ENCODE measurements around the gene GSTO2. TPM values are rescaled to one million over a fixed set of nuclear protein-coding genes. Genes with fewer than 3 reads are reported as not detected.

Gene GSTO2
- total and polyA plus RNA-seq, 10 donors = 0.32 to 1.4 (median 0.91) TPM

- peak overlapping the region in 7 of 8 donors; percentile 5 to 100 (median 98) for H3K27ac ChIP-seq
Measured at GRCh38 chr10:104334965-104335650, 66.1 kb downstream of the GSTO2 start.

GRCh38 chr10:104336821-104337467 lies 68.0 kb downstream of the GSTO2 start:
- peak; percentile 29 for DNase-seq
- intact Hi-C loops (cut with DNase I; ENCODE audit: low total_unique reads) = no loop called here
- H3K27me3 ChIP-seq (replicated peaks in 1 of 7) = no peaks in the 10 kb centered on the region
- H3K9me3 ChIP-seq = no peaks in the 10 kb centered on the region
- H3K27ac ChIP-seq = peak overlapping the region; percentile 97 to 100 (median 98)
- H3K36me3 ChIP-seq = peaks cover 0 to 27% (median 0%) of the 10 kb centered on the region in 6 donors
- WGBS, 5 donors = 6 to 16% (median 12%) methylated on average over 12 of the region's 12 CpGs
- H3K4me1 ChIP-seq = peaks cover 40 to 78% (median 66%) of the 10 kb centered on the region in 6 donors
- H3K4me3 ChIP-seq = peak overlapping the region; percentile 76 to 97 (median 94)
- TF ChIP-seq POLR2AphosphoS5 (IDR thresholded peaks at IDR 0.05) = no peak
- no peak for TF ChIP-seq CTCF (IDR thresholded peaks at IDR 0.05 in 8 of 11, conservative IDR thresholded peaks at IDR 0.05 in 3 of 11)
- no peak for TF ChIP-seq POLR2A (IDR thresholded peaks at IDR 0.05)

More at GRCh38 chr10:104334965-104335650, 66.1 kb downstream of the GSTO2 start:
- no peaks in the 10 kb centered on the region for H3K27me3 ChIP-seq (replicated peaks in 1 of 7)
- TF ChIP-seq POLR2A (IDR thresholded peaks at IDR 0.05) = no peak
- TF ChIP-seq POLR2AphosphoS5 (IDR thresholded peaks at IDR 0.05) = no peak
- TF ChIP-seq CTCF (IDR thresholded peaks at IDR 0.05 in 8 of 11, conservative IDR thresholded peaks at IDR 0.05 in 3 of 11) = no peak
- peak overlapping the region in 1 of 8 donors; percentile 76 for H3K4me3 ChIP-seq
- H3K36me3 ChIP-seq = peaks cover 0 to 37% (median 0%) of the 10 kb centered on the region in 6 donors
- H3K9me3 ChIP-seq = no peaks in the 10 kb centered on the region
- H3K4me1 ChIP-seq = peaks cover 56 to 89% (median 81%) of the 10 kb centered on the region in 6 donors
- DNase-seq = peak; percentile 75
- 73 to 78% (median 76%) methylated on average over 12 to 13 of the region's 13 CpGs for WGBS, 5 donors
- intact Hi-C loops (cut with DNase I; ENCODE audit: low total_unique reads) = no loop called here

- Histone ChIP-seq H3K9me3 (no peaks in the 10 kb centered on the region), H3K4me1 (peaks cover 34 to 72% (median 60%) of the 10 kb centered on the region in 6 donors), H3K27ac (peak overlapping the region; percentile 97 to 100 (median 98)), H3K27me3 (replicated peaks in 1 of 7) (no peaks in the 10 kb centered on the region), H3K4me3 (peak overlapping the region; percentile 76 to 97 (median 94)), H3K36me3 (peaks cover 0 to 25% (median 0%) of the 10 kb centered on the region in 6 donors)
- WGBS, 5 donors = 0 to 1% (median 0%) methylated on average over 23 of the region's 23 CpGs
- peak in 1 of 3 donors; percentile 58 for TF ChIP-seq POLR2AphosphoS5 (IDR thresholded peaks at IDR 0.05)
- TF ChIP-seq POLR2A (IDR thresholded peaks at IDR 0.05) = peak in 1 of 3 donors; percentile 65
- peak in 1 of 11 experiments; percentile 5 for TF ChIP-seq CTCF (IDR thresholded peaks at IDR 0.05 in 8 of 11, conservative IDR thresholded peaks at IDR 0.05 in 3 of 11)
- intact Hi-C loops (cut with DNase I; ENCODE audit: low total_unique reads) = no loop called here
- DNase-seq = peak; percentile 89
Measured at GRCh38 chr10:104337521-104337984, 68.6 kb downstream of the GSTO2 start.
